GM23248 (cell line): Measurements from ENCODE around the gene MMP15. TPM values are rescaled to one million over a fixed set of nuclear protein-coding genes. Genes with fewer than 3 reads are reported as not detected.

Experiments
- DNase-seq: peaks from one replicate; pipeline ENCODE4 v3.0.0-alpha.2; 2015
- H2AFZ ChIP-seq: fragments of 200-600 bp; sonication (generic); 2 replicates; pipeline ENCODE4 v1.6.1; 2016; ENCODE audit warnings: antibody characterized with exemption
- H3F3A ChIP-seq: fragments of 200-600 bp; sonication (generic); 2 replicates; pipeline ENCODE4 v1.6.1; 2016; ENCODE audit warnings: mild to moderate bottlenecking, antibody characterized with exemption, mixed run types; ENCODE audit not compliant: insufficient read depth
- H3K27ac ChIP-seq: fragments of 200-600 bp; sonication (generic); 2 replicates; pipeline ENCODE4 v1.5.1; 2016; ENCODE audit warnings: mild to moderate bottlenecking
- H3K27me3 ChIP-seq: fragments of 200-600 bp; sonication (generic); replicated peaks from 2 replicates; pipeline ENCODE4 v1.6.1; 2016; ENCODE audit warnings: mild to moderate bottlenecking; ENCODE audit not compliant: insufficient read depth
- H3K36me3 ChIP-seq: fragments of 200-600 bp; sonication (generic); 2 replicates; pipeline ENCODE4 v1.6.1; 2016; ENCODE audit warnings: low read depth, mild to moderate bottlenecking
- H3K4me1 ChIP-seq: fragments of 200-600 bp; sonication (generic); 2 replicates; pipeline ENCODE4 v1.6.1; 2016; ENCODE audit warnings: mild to moderate bottlenecking; ENCODE audit not compliant: insufficient read depth
- H3K4me2 ChIP-seq: fragments of 200-600 bp; sonication (generic); one replicate; pipeline ENCODE4 v1.6.1; 2016; ENCODE audit warnings: mild to moderate bottlenecking; ENCODE audit not compliant: unreplicated experiment
- H3K4me3 ChIP-seq: fragments of 200-600 bp; sonication (generic); 2 replicates; pipeline ENCODE4 v1.5.1; 2016; ENCODE audit warnings: mild to moderate bottlenecking
- H3K79me2 ChIP-seq: fragments of 200-600 bp; sonication (generic); 2 replicates; pipeline ENCODE4 v1.6.1; 2016; ENCODE audit warnings: mild to moderate bottlenecking; ENCODE audit not compliant: insufficient read depth
- H3K9ac ChIP-seq: fragments of 200-600 bp; sonication (generic); 2 replicates; pipeline ENCODE4 v1.6.1; 2016; ENCODE audit warnings: mild to moderate bottlenecking
- H3K9me2 ChIP-seq: fragments of 200-600 bp; sonication (generic); 2 replicates; pipeline ENCODE4 v1.6.1; 2016; ENCODE audit warnings: mixed run types, mild to moderate bottlenecking, moderate library complexity; ENCODE audit not compliant: insufficient read depth
- H3K9me3 ChIP-seq: fragments of 200-600 bp; sonication (generic); one replicate; pipeline ENCODE4 v1.6.1; 2017; ENCODE audit warnings: low read depth
- H4K20me1 ChIP-seq: fragments of 200-600 bp; sonication (generic); 2 replicates; pipeline ENCODE4 v1.6.0; 2016; ENCODE audit not compliant: insufficient read depth
- EZH2 ChIP-seq: fragments of 200-600 bp; sonication (generic); IDR thresholded peaks from 2 replicates; pipeline ENCODE4 v1.6.1; 2018; ENCODE audit warnings: antibody characterized with exemption, mild to moderate bottlenecking; ENCODE audit not compliant: insufficient read depth, poor library complexity, severe bottlenecking
- EZH2phosphoT487 ChIP-seq: fragments of 200-600 bp; sonication (generic); IDR thresholded peaks from 2 replicates; pipeline ENCODE4 v1.6.1; 2018; ENCODE audit warnings: antibody characterized with exemption, moderate library complexity, mild to moderate bottlenecking, low read depth; ENCODE audit not compliant: insufficient read depth
- WGBS, 2 experiments: methylation state at CpG; one replicate each; pipeline ENCODE4 v1.1.6; 2015 to 2017; ENCODE audit warnings: low lambda C conversion rate in 2 of 2, low coverage in 1 of 2; ENCODE audit errors: missing lambda C conversion rate in 2 of 2; 5-methylcytosine and 5-hydroxymethylcytosine counted together
- in situ Hi-C: fragments of 300-500 bp; cut with MboI; formaldehyde crosslinking; loops from 2 replicates; pipeline ENCODE4 v1.15.0; 2020
- polyA plus RNA-seq: library from polyadenylated mRNA; unstranded; fragments of >200 nt; fragmentation: Nextera tagmentation; extraction: Ambion mirVana; gene quantifications from 2 replicates; pipeline ENCODE4 v1.2.1, GENCODE V29; 2016
- total RNA-seq: library from RNA; depleted of rRNA; stranded (reverse); fragments of >200 nt; shearing (Covaris generic); gene quantifications from 2 replicates; pipeline ENCODE4 v1.2.3, GENCODE V29; 2014

MMP15 gene
- total and polyA plus RNA-seq, 2 experiments from 2014 or later, result 0.45 to 1.4 TPM

DNA sequence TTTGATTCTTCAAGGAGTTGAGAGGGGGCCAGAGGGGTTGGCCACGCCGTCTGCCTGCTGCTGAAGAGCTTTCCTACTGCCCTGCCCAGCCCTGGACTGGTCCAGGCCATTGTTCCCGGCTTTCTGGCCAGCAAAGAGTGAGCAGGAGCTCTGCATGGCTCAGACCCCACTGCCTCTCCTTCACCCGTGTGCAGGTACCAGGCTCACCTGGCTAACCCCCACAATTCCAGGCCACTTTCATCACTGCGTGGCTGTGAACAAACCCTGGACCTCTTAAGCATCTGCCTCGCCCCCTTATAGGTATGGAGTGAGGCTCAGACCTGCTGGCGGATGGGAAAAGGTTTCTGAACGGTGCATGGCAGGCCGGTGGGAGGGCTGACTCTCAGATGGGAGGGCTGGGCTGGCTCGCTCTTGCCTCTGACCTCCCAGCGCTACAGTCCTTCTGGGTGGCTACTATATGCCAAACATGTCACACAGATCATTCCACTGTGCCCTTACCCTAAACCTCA, 33.9 kb upstream of the MMP15 start:
- H3K27me3 ChIP-seq, result no peaks in the 10 kb centered on the region
- no peak overlapping the region for H3K4me2 ChIP-seq
- H3K9me3 ChIP-seq, result no peaks in the 10 kb centered on the region
- no peak overlapping the region for H3K9ac ChIP-seq
- no peaks in the 10 kb centered on the region for H4K20me1 ChIP-seq
- in situ Hi-C loops, result no loop called here
- no peaks in the 10 kb centered on the region for H3K4me1 ChIP-seq
- no peak overlapping the region for H2AFZ ChIP-seq
- no peak overlapping the region for H3K4me3 ChIP-seq
- TF ChIP-seq EZH2, result no peak
- TF ChIP-seq EZH2phosphoT487, result no peak
- no peak for DNase-seq
- no peaks in the 10 kb centered on the region for H3F3A ChIP-seq
- H3K79me2 ChIP-seq, result no peaks in the 10 kb centered on the region
- 81 to 82% methylated on average over 11 of the region's 11 CpGs for WGBS, 2 experiments
- no peaks in the 10 kb centered on the region; the same call in 1 of the 2 replicates for H3K36me3 ChIP-seq
- H3K27ac ChIP-seq, result no peak overlapping the region
- no peaks in the 10 kb centered on the region for H3K9me2 ChIP-seq

GRCh38 chr16:57992084-57992483, 33.5 kb upstream of the MMP15 start:
- no peak for DNase-seq
- 85 to 88% methylated on average over 6 of the region's 6 CpGs for WGBS, 2 experiments

DNA sequence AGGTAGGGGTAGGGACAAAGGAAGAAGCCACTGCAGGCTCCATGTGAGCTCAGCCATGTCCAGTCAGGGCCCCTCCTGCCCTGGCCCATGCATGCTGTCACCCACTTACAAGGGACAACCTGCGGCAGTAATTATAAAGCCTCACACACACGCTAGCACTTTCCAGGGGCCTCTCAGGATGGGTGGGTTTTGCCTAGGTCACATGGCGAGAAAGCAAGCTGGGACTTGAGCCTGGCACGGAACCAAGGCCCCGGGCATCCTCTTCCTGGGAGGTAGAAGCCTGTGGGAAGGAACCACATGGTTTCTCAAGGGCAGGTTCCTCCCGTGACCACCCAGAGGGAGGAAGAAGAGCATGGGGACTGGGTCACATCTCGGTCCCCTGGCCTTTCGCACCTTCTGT, 32.1 kb upstream of the MMP15 start:
- Histone ChIP-seq H3K4me1 (no peaks in the 10 kb centered on the region), H3K9ac (no peak overlapping the region), H3K4me3 (no peak overlapping the region), H3K9me3 (no peaks in the 10 kb centered on the region), H2AFZ (no peak overlapping the region), H3K79me2 (no peaks in the 10 kb centered on the region), H3K4me2 (no peak overlapping the region), H3K9me2 (no peaks in the 10 kb centered on the region), H3K36me3 (no peaks in the 10 kb centered on the region; the same call in 1 of the 2 replicates), H3K27me3 (no peaks in the 10 kb centered on the region), H3K27ac (no peak overlapping the region), H3F3A (no peaks in the 10 kb centered on the region), H4K20me1 (no peaks in the 10 kb centered on the region)
- in situ Hi-C loops, result no loop called here
- no peak for TF ChIP-seq EZH2phosphoT487
- no peak for TF ChIP-seq EZH2
- DNase-seq, result no peak
- WGBS, 2 experiments, result 87 to 90% methylated on average over 8 of the region's 8 CpGs

More at GRCh38 chr16:57992084-57992483, 33.5 kb upstream of the MMP15 start:
- in situ Hi-C loops, result no loop called here
- Histone ChIP-seq H3K36me3 (no peaks in the 10 kb centered on the region; the same call in 1 of the 2 replicates), H3K4me3 (no peak overlapping the region), H3K9ac (no peak overlapping the region), H3K9me3 (no peaks in the 10 kb centered on the region), H3F3A (no peaks in the 10 kb centered on the region), H2AFZ (no peak overlapping the region), H3K4me2 (no peak overlapping the region), H3K27ac (no peak overlapping the region), H3K27me3 (no peaks in the 10 kb centered on the region), H4K20me1 (no peaks in the 10 kb centered on the region), H3K79me2 (no peaks in the 10 kb centered on the region), H3K4me1 (no peaks in the 10 kb centered on the region), H3K9me2 (no peaks in the 10 kb centered on the region)
- TF ChIP-seq EZH2phosphoT487, result no peak
- TF ChIP-seq EZH2, result no peak

DNA sequence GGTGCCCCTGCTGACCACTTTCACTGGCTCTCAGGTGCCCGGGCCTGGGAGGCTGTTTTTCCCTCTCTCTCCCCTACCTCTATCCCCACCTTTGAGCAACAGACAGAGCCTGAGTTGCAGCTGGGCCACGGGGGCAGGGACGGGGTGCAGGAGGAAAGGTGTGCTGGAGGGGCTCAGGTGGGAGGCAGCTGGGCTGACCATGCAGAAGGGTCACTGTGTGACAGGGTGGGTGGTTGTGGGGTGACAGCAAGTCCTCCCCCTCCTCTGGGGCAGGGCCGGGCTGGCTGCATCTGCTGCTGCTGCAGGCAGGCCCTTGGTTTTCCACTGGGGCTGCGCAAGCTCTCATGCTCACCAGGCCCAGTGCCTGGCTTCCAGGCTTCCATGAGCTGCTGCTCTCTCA, 31.7 kb upstream of the MMP15 start:
- no peaks in the 10 kb centered on the region for H3K9me3 ChIP-seq
- no peak for TF ChIP-seq EZH2
- TF ChIP-seq EZH2phosphoT487, result no peak
- no peak overlapping the region for H3K4me3 ChIP-seq
- WGBS, 2 experiments, result 94 to 100% methylated on average over 5 of the region's 5 CpGs
- H3K4me1 ChIP-seq, result peaks cover 4% of the 10 kb centered on the region; the same call in 1 of the 2 replicates
- in situ Hi-C loops, result no loop called here
- no peaks in the 10 kb centered on the region for H4K20me1 ChIP-seq
- no peak overlapping the region for H3K4me2 ChIP-seq
- H3K79me2 ChIP-seq, result no peaks in the 10 kb centered on the region
- H3F3A ChIP-seq, result peaks cover 2% of the 10 kb centered on the region; the same call in 1 of the 2 replicates
- no peaks in the 10 kb centered on the region for H3K27me3 ChIP-seq
- DNase-seq, result no peak
- no peak overlapping the region for H2AFZ ChIP-seq
- no peaks in the 10 kb centered on the region; the same call in 1 of the 2 replicates for H3K36me3 ChIP-seq
- H3K27ac ChIP-seq, result no peak overlapping the region
- H3K9ac ChIP-seq, result no peak overlapping the region
- H3K9me2 ChIP-seq, result no peaks in the 10 kb centered on the region

DNA sequence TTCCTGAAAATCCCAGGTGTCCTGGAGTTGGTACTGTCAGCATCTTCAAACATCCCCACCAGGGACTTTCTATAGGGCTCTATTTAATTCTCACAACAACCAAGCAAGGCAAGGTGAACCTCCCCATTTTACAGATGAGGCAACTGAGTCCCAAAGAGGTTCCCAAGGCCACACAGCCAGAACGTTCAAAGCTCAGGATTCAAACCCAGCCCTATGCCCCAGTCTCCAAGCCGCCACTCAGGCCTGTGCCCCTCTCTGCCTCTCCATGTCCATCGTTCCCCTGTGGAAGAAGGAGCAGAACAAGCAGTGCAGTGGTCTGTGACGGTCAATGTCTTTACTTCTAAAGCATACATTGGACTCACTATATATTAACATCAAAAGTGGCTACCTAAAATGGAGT, 31.2 kb upstream of the MMP15 start:
- H3K79me2 ChIP-seq, result no peaks in the 10 kb centered on the region
- no peak overlapping the region for H3K9ac ChIP-seq
- H3F3A ChIP-seq, result peaks cover 7% of the 10 kb centered on the region
- no peaks in the 10 kb centered on the region for H3K27me3 ChIP-seq
- no peaks in the 10 kb centered on the region for H4K20me1 ChIP-seq
- TF ChIP-seq EZH2 (no peak), EZH2phosphoT487 (no peak)
- 84 to 88% methylated on average over 4 of the region's 4 CpGs for WGBS, 2 experiments
- H3K4me3 ChIP-seq, result no peak overlapping the region
- H3K4me2 ChIP-seq, result no peak overlapping the region
- no peaks in the 10 kb centered on the region for H3K9me2 ChIP-seq
- H3K27ac ChIP-seq, result no peak overlapping the region
- DNase-seq, result no peak
- no peaks in the 10 kb centered on the region for H3K9me3 ChIP-seq
- in situ Hi-C loops, result no loop called here
- H3K4me1 ChIP-seq, result peaks cover 9% of the 10 kb centered on the region
- no peak overlapping the region for H2AFZ ChIP-seq
- no peaks in the 10 kb centered on the region; the same call in 1 of the 2 replicates for H3K36me3 ChIP-seq
